ENCODE measurements around the gene IGFBP1. TPM values are rescaled to one million over a fixed set of nuclear protein-coding genes. Genes with fewer than 3 reads are reported as not detected.

Gene IGFBP1
- total and polyA plus RNA-seq, 2 of the 13 experiments (the other 11 are each of a cell fraction or from before 2014, with no cell fraction given) = 5.4 to 885 TPM

- TF ChIP-seq, protein P1, sequence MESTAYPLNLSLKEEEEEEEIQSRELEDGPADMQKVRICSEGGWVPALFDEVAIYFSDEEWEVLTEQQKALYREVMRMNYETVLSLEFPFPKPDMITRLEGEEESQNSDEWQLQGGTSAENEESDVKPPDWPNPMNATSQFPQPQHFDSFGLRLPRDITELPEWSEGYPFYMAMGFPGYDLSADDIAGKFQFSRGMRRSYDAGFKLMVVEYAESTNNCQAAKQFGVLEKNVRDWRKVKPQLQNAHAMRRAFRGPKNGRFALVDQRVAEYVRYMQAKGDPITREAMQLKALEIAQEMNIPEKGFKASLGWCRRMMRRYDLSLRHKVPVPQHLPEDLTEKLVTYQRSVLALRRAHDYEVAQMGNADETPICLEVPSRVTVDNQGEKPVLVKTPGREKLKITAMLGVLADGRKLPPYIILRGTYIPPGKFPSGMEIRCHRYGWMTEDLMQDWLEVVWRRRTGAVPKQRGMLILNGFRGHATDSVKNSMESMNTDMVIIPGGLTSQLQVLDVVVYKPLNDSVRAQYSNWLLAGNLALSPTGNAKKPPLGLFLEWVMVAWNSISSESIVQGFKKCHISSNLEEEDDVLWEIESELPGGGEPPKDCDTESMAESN (CRISPR knock-in tag; conservative IDR thresholded peaks at IDR 0.05) = peak; percentile 92
- TF ChIP-seq MXD4 (CRISPR knock-in tag; IDR thresholded peaks at IDR 0.05) (peak; percentile 43; the same call in 1 of the 2 replicates), ZSCAN25 (CRISPR knock-in tag; IDR thresholded peaks at IDR 0.05) (peak; percentile 61; the same call in 1 of the 2 replicates), HNRNPK (IDR thresholded peaks at IDR 0.05; ENCODE audit: low read depth, low read length, poor library complexity, severe bottlenecking) (no peak), TBP (CRISPR knock-in tag; IDR thresholded peaks at IDR 0.05) (peak; percentile 90), ZNF549 (CRISPR knock-in tag; IDR thresholded peaks at IDR 0.05) (no peak), PLRG1 (conservative IDR thresholded peaks at IDR 0.05) (no peak), ZNF10 (CRISPR knock-in tag; IDR thresholded peaks at IDR 0.05; ENCODE audit: borderline replicate concordance, low read depth) (no peak; the same call in 1 of the 2 replicates), SAP130 (CRISPR knock-in tag; IDR thresholded peaks at IDR 0.05; ENCODE audit: low read depth) (peak; percentile 39; the same call in 1 of the 2 replicates), ZNF83 (CRISPR knock-in tag; IDR thresholded peaks at IDR 0.05; ENCODE audit: borderline replicate concordance) (no peak; the same call in 1 of the 2 replicates), MAZ (IDR thresholded peaks at IDR 0.05; ENCODE audit: borderline replicate concordance, low read depth, low read length) (0 out of 2 replicates have a peak, but pooled peaks have one; percentile 27), MAZ (CRISPR knock-in tag; IDR thresholded peaks at IDR 0.05; ENCODE audit: low read depth) (peak; percentile 94), ZNF570 (CRISPR knock-in tag; IDR thresholded peaks at IDR 0.05; ENCODE audit: borderline replicate concordance) (no peak), ATAD3A (CRISPR knock-in tag; IDR thresholded peaks at IDR 0.05) (no peak), SP4 (CRISPR knock-in tag; IDR thresholded peaks at IDR 0.05) (peak; percentile 83), RAD21 (CRISPR knock-in tag; IDR thresholded peaks at IDR 0.05) (peak; percentile 47; the same call in 1 of the 2 replicates), PHF20 (CRISPR knock-in tag; IDR thresholded peaks at IDR 0.05) (peak; percentile 36)
- TF ChIP-seq, protein P2, sequence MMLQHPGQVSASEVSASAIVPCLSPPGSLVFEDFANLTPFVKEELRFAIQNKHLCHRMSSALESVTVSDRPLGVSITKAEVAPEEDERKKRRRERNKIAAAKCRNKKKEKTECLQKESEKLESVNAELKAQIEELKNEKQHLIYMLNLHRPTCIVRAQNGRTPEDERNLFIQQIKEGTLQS (CRISPR knock-in tag; IDR thresholded peaks at IDR 0.05) = no peak
- TF ChIP-seq, protein P3, sequence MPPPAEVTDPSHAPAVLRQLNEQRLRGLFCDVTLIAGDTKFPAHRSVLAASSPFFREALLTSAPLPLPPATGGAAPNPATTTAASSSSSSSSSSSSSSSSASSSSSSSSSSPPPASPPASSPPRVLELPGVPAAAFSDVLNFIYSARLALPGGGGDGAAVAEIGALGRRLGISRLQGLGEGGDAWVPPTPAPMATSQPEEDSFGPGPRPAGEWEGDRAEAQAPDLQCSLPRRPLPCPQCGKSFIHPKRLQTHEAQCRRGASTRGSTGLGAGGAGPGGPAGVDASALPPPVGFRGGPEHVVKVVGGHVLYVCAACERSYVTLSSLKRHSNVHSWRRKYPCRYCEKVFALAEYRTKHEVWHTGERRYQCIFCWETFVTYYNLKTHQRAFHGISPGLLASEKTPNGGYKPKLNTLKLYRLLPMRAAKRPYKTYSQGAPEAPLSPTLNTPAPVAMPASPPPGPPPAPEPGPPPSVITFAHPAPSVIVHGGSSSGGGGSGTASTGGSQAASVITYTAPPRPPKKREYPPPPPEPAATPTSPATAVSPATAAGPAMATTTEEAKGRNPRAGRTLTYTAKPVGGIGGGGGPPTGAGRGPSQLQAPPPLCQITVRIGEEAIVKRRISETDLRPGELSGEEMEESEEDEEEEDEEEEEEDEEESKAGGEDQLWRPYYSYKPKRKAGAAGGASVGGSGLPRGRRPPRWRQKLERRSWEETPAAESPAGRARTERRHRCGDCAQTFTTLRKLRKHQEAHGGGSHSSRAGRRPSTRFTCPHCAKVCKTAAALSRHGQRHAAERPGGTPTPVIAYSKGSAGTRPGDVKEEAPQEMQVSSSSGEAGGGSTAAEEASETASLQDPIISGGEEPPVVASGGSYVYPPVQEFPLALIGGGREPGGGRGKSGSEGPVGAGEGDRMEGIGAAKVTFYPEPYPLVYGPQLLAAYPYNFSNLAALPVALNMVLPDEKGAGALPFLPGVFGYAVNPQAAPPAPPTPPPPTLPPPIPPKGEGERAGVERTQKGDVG (CRISPR knock-in tag; IDR thresholded peaks at IDR 0.05; ENCODE audit: borderline replicate concordance) = peak; percentile 30; the same call in 1 of the 2 replicates
- TF ChIP-seq, protein P4, sequence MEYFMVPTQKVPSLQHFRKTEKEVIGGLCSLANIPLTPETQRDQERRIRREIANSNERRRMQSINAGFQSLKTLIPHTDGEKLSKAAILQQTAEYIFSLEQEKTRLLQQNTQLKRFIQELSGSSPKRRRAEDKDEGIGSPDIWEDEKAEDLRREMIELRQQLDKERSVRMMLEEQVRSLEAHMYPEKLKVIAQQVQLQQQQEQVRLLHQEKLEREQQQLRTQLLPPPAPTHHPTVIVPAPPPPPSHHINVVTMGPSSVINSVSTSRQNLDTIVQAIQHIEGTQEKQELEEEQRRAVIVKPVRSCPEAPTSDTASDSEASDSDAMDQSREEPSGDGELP (IDR thresholded peaks at IDR 0.05; ENCODE audit: borderline replicate concordance, low read depth) = peak; percentile 98
- TF ChIP-seq, protein P5, sequence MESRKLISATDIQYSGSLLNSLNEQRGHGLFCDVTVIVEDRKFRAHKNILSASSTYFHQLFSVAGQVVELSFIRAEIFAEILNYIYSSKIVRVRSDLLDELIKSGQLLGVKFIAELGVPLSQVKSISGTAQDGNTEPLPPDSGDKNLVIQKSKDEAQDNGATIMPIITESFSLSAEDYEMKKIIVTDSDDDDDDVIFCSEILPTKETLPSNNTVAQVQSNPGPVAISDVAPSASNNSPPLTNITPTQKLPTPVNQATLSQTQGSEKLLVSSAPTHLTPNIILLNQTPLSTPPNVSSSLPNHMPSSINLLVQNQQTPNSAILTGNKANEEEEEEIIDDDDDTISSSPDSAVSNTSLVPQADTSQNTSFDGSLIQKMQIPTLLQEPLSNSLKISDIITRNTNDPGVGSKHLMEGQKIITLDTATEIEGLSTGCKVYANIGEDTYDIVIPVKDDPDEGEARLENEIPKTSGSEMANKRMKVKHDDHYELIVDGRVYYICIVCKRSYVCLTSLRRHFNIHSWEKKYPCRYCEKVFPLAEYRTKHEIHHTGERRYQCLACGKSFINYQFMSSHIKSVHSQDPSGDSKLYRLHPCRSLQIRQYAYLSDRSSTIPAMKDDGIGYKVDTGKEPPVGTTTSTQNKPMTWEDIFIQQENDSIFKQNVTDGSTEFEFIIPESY (CRISPR knock-in tag; IDR thresholded peaks at IDR 0.05) = peak; percentile 46; the same call in 1 of the 2 replicates
Measured at GRCh38 chr7:45888185-45888992, at the start of gene IGFBP1 (continued).

All from HepG2 (cell line).